Lower lobe of right lung (tissue), 2 donors: Measurements from ENCODE around the gene BLCAP. TPM values are rescaled to one million over a fixed set of nuclear protein-coding genes. Genes with fewer than 3 reads are reported as not detected.
A peak's percentile ranks its signal among the peaks of the same experiment; 100 is the strongest.

Experiments
- ATAC-seq, 2 donors: fragments of 200-7000 bp; cut with Tn5 transposase; one replicate each; pipeline ENCODE4 v1.9.1; 2020 to 2022; ENCODE audit warnings: mild to moderate bottlenecking in 2 of 2, moderate library complexity in 2 of 2
- DNase-seq: peaks from one replicate; pipeline ENCODE4 v3.0.0-alpha.2; 2020
- H3K27ac ChIP-seq: fragments of 200-600 bp; one replicate; pipeline ENCODE4 v1.8.0; 2022
- H3K27me3 ChIP-seq: fragments of 200-600 bp; one replicate; pipeline ENCODE4 v1.8.0; 2022; ENCODE audit warnings: low read depth
- H3K36me3 ChIP-seq: fragments of 200-600 bp; one replicate; pipeline ENCODE4 v1.8.0; 2022; ENCODE audit warnings: mild to moderate bottlenecking
- H3K4me1 ChIP-seq: fragments of 200-600 bp; one replicate; pipeline ENCODE4 v1.8.0; 2022
- H3K4me3 ChIP-seq: fragments of 200-600 bp; one replicate; pipeline ENCODE4 v1.8.0; 2022; ENCODE audit warnings: mild to moderate bottlenecking
- H3K9me3 ChIP-seq: fragments of 200-600 bp; one replicate; pipeline ENCODE4 v1.8.0; 2022
- intact Hi-C: fragments of 100-400 bp; cut with DNase I; formaldehyde crosslinking; loops from one replicate; pipeline ENCODE4 v1.11.0; 2022
- total RNA-seq: library from RNA; stranded (reverse); fragmentation: NEBNext Ultra II Directional; extraction: Animal tissue kit (Norgen Biotek cat#: 25700); gene quantifications from one replicate; pipeline ENCODE4 v1.2.1, GENCODE V29; 2021
- TF ChIP-seq, protein P1 (sequence below): fragments of 200-600 bp; IDR thresholded peaks from one replicate; pipeline ENCODE4 v1.8.0; 2022; ENCODE audit warnings: antibody characterized with exemption, mild to moderate bottlenecking
- donor health status: DM: no; HTN: yes; CAD: no; lungs with severe emphysema.

Gene BLCAP
- total RNA-seq, 1 donor from 2014 or later, result 66.8 TPM

DNA sequence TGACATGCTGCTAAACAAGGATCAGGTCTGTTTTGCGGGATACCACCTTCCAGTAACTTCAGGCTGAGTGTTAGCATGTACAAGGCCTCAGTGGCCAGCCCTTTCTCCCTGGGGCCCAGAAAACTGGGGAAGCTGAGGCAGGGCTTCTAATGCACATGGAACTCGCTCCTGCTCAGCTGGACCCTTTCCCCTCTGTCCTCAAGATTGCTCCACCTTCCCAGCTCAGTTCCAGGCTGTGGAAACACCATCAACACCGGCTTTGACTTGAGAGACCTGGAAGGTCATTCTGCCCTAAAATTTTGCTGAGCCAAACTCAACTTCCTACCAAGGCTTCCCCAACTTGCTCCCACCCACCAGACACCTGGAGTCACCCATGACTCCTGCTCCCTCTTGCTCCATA, 4.2 kb upstream of the BLCAP start:
- no peak overlapping the region for H3K4me3 ChIP-seq
- H3K9me3 ChIP-seq, result no peaks in the 10 kb centered on the region
- ATAC-seq (no peak), DNase-seq (no peak)
- TF ChIP-seq, protein P1, sequence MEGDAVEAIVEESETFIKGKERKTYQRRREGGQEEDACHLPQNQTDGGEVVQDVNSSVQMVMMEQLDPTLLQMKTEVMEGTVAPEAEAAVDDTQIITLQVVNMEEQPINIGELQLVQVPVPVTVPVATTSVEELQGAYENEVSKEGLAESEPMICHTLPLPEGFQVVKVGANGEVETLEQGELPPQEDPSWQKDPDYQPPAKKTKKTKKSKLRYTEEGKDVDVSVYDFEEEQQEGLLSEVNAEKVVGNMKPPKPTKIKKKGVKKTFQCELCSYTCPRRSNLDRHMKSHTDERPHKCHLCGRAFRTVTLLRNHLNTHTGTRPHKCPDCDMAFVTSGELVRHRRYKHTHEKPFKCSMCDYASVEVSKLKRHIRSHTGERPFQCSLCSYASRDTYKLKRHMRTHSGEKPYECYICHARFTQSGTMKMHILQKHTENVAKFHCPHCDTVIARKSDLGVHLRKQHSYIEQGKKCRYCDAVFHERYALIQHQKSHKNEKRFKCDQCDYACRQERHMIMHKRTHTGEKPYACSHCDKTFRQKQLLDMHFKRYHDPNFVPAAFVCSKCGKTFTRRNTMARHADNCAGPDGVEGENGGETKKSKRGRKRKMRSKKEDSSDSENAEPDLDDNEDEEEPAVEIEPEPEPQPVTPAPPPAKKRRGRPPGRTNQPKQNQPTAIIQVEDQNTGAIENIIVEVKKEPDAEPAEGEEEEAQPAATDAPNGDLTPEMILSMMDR, result no peak
- peaks cover 16% of the 10 kb centered on the region for H3K4me1 ChIP-seq
- H3K27me3 ChIP-seq, result peaks cover 3% of the 10 kb centered on the region
- no peaks in the 10 kb centered on the region for H3K36me3 ChIP-seq
- intact Hi-C loops, result loop anchor here (10.0 kb wide), 2 partner anchors 257 to 327 kb away; no protein-coding TSS in a partner anchor
- no peak overlapping the region for H3K27ac ChIP-seq

DNA sequence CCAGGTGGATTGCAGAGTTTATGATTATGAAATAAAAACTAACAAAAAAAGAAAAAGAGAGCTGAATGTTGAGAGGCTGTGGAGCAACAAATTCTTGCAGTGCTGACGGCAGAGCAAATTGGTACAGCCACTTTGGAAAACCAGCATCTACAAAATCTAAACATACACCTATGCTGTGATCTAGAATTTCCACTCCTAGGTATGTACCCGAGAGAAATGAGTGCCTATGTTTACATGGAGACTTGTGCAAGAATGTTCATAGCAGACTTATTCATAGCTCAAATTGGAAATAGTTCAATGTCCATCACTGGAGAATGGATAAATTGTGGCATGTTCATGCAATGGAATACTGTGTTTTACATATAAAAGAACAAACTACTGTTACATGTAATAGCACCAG, 3.0 kb upstream of the BLCAP start:
- no peak overlapping the region for H3K4me3 ChIP-seq
- H3K27me3 ChIP-seq, result peaks cover 3% of the 10 kb centered on the region
- intact Hi-C loops, result loop anchor here (10.0 kb wide), 2 partner anchors 256 to 326 kb away; no protein-coding TSS in a partner anchor
- no peak overlapping the region for H3K27ac ChIP-seq
- no peak for ATAC-seq
- DNase-seq, result no peak
- H3K4me1 ChIP-seq, result peaks cover 28% of the 10 kb centered on the region
- TF ChIP-seq, protein P1, result no peak
- no peaks in the 10 kb centered on the region for H3K36me3 ChIP-seq
- no peaks in the 10 kb centered on the region for H3K9me3 ChIP-seq

DNA sequence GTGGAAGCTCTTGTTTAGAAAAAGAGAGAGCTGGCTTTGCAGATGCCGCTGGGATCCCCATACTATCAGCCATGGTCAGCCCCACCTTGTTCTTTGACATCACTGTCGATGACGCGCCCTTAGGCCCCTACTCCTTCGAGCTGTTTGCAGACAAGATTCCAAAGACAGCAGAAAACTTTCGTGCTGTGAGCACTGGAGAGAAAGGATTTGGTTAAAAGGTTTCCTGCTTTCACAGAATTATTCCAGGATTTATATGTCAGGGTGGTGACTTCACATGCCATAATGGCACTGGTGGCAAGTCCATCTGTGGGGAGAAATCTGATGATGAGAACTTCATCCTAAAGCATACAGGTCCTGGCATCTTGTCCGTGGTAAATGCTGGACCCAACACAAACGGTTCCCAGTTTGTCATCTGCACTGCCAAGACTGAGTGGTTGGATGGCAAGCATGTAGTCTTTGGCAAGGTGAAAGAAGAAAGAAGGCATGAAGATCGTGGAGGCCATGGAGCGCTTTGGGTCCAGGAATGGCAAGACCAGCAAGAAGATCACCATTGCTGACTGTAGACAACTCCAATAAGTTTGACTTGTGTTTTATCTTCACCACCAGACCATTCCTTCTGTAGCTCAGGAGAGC, 2.4 kb upstream of the BLCAP start:
- Histone ChIP-seq H3K9me3 (no peaks in the 10 kb centered on the region), H3K4me1 (peaks cover 34% of the 10 kb centered on the region), H3K27me3 (peaks cover 3% of the 10 kb centered on the region), H3K4me3 (no peak overlapping the region), H3K36me3 (no peaks in the 10 kb centered on the region), H3K27ac (no peak overlapping the region)
- ATAC-seq, result no peak
- TF ChIP-seq, protein P1, result no peak
- intact Hi-C loops, result loop anchor here (10.0 kb wide), 2 partner anchors 255 to 325 kb away; no protein-coding TSS in a partner anchor
- DNase-seq, result no peak

DNA sequence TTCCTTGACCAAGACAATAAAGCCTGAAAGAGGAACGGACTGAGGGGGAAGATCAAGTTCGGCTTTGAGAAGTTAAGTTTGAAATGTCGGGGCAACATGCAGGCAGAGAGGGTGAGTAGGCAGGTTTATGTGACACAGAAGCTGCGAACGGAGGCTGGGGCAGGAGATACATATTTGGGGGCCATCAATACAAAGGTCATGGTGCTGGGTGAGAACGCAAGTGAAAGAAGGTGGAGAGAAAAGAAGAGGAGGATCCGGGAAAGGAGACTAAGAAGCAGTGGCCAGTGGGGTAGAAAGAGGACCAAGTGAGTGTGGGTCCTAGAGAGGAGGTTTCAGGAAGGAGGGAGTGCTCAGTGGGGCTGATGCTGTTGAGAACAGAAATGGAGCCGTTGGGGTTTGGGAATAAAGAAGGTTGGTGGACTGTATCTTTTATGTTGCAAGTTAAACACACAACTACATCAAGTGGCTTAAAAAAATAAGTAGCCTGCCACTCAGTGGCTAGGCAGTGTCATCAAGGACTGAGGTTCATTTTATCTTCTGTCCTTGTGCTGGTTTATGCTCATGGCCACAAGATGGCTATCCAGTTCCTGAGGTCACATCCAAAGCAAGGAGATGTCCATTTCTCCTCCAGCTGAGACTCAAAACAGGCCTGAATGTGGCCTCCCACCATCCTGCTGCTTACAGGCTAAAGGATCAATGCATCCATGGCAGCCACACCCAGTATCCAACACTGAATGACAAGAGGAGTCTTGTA, 1.7 kb upstream of the BLCAP start:
- Histone ChIP-seq H3K4me1 (peaks cover 36% of the 10 kb centered on the region), H3K27ac (no peak overlapping the region), H3K9me3 (no peaks in the 10 kb centered on the region), H3K36me3 (no peaks in the 10 kb centered on the region), H3K27me3 (peaks cover 3% of the 10 kb centered on the region), H3K4me3 (no peak overlapping the region)
- TF ChIP-seq, protein P1, result no peak
- ATAC-seq (no peak), DNase-seq (no peak)
- intact Hi-C loops, result no loop called here

DNA sequence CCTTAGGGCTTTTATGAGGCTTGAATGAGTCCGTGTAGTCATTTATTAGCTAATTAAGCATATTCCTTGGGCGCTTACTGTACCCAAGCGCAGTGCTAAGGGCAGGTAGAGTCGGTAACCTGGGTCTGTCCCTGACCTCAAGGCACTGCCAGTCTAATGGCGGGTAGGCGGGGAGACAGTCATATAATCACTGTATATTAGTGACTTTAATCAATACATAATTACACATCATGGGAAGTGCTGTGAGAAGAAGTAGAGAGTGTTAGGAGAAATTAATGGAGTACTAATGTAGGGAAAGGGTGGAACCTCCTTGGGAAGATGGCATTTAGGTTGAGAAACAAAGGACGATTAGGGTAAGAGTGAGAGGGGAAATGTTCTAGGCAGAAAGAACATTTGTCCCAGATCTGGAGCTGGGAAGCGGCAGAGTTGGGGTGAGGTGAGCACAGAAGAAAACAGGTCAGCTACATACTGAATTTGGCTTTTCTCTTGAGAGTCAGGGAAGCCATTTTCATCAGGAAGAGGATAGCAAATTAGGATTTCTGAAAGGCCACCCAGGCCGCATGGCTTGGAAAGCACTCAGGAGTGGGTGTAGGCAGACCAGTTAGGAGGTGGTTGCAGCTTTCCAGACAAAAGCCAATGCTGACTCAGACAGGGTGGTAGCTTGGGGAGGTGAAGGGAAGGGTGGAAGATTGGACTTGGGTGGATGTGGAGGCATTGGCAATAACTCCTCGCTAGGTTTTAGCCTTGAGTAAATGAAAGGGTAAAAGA, 954 bp upstream of the BLCAP start:
- H3K27ac ChIP-seq, result peak overlapping the region; percentile 97
- peaks cover 40% of the 10 kb centered on the region for H3K4me1 ChIP-seq
- DNase-seq, result no peak
- TF ChIP-seq, protein P1, result no peak
- no peaks in the 10 kb centered on the region for H3K9me3 ChIP-seq
- peak overlapping the region; percentile 74 for H3K4me3 ChIP-seq
- ATAC-seq, result peak in 1 of 2 donors; percentile 0
- intact Hi-C loops, result no loop called here
- H3K36me3 ChIP-seq, result no peaks in the 10 kb centered on the region
- peaks cover 3% of the 10 kb centered on the region for H3K27me3 ChIP-seq
